ENCODE measurements around the gene ESRRG.

DNA sequence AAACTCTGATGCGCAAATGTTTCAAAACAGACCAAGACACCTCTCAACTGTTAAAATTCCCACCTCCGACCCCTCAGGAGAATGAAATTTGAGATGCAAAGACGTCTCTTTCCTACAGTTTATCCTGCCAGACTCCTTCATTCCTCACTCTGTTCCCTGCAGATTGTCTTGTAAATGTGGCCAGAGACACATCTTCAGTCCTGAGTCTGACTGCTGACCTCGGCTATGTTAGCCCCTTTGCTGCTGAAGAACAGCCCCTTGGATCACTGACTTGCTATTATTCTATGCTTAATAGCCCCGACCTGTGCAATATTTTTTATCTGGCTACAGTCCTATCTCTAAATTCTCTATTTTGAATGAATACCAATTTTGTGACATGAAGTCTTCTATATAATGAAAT is 16.6 kb upstream of the ESRRG start:
- no peak for TF ChIP-seq POLR2A (IDR thresholded peaks at IDR 0.05)
- TF ChIP-seq, protein P1, sequence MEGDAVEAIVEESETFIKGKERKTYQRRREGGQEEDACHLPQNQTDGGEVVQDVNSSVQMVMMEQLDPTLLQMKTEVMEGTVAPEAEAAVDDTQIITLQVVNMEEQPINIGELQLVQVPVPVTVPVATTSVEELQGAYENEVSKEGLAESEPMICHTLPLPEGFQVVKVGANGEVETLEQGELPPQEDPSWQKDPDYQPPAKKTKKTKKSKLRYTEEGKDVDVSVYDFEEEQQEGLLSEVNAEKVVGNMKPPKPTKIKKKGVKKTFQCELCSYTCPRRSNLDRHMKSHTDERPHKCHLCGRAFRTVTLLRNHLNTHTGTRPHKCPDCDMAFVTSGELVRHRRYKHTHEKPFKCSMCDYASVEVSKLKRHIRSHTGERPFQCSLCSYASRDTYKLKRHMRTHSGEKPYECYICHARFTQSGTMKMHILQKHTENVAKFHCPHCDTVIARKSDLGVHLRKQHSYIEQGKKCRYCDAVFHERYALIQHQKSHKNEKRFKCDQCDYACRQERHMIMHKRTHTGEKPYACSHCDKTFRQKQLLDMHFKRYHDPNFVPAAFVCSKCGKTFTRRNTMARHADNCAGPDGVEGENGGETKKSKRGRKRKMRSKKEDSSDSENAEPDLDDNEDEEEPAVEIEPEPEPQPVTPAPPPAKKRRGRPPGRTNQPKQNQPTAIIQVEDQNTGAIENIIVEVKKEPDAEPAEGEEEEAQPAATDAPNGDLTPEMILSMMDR (IDR thresholded peaks at IDR 0.05) = no peak
- TF ChIP-seq POLR2AphosphoS5 (IDR thresholded peaks at IDR 0.05) = no peak
